Motor neuron (in vitro differentiated cells): Measurements from ENCODE around the gene UNC13C. TPM values are rescaled to one million over a fixed set of nuclear protein-coding genes. Genes with fewer than 3 reads are reported as not detected.

ENCODE experiments used
- ATAC-seq, 8 experiments: fragments of 200-7000 bp; cut with Tn5 transposase; replicated peaks in 6 of 8; 2 replicates each; pipeline ENCODE4 v1.8.0; 2021; ENCODE audit warnings: mild to moderate bottlenecking in 8 of 8, moderate library complexity in 8 of 8
- H3K27ac ChIP-seq, 2 donors: fragments of 250-450 bp; sonication (Bioruptor Pico); 2 replicates each; pipeline ENCODE4 v1.9.0; 2021; ENCODE audit warnings: antibody characterized with exemption in 2 of 2, mild to moderate bottlenecking in 2 of 2, moderate library complexity in 1 of 2
- H3K4me1 ChIP-seq, 2 donors: fragments of 250-450 bp; sonication (Bioruptor Pico); replicated peaks in 1 of 2; 2 replicates each; pipeline ENCODE4 v1.6.1; 2021; ENCODE audit warnings: antibody characterized with exemption in 2 of 2, mild to moderate bottlenecking in 2 of 2, moderate library complexity in 1 of 2
- H3K4me3 ChIP-seq, 5 donors: fragments of 250-450 bp; sonication (Bioruptor Pico); 2 replicates each; pipeline ENCODE4 v1.9.0; 2021; ENCODE audit warnings: antibody characterized with exemption in 5 of 5, mild to moderate bottlenecking in 5 of 5, moderate library complexity in 4 of 5
- WGBS, 10 experiments: fragments of 450-650 bp; shearing (Covaris generic); methylation state at CpG; one replicate each; pipeline ENCODE4 v1.0.0; 2022; 5-methylcytosine and 5-hydroxymethylcytosine counted together
- in situ Hi-C, 9 experiments: fragments of 400-800 bp; cut with MboI; loops; one replicate each; pipeline ENCODE4 v1.15.0; 2021; ENCODE audit warnings: low sequenced_read_pairs in 9 of 9, low pct_unique_long_range_greater_than_20kb in 2 of 9; ENCODE audit not compliant: unreplicated experiment in 9 of 9
- total RNA-seq, 8 experiments: library from RNA; unstranded; fragments of 300-600 nt; gene quantifications; 2 replicates each; pipeline versions ENCODE4 v1.2.3 to v1.2.4, GENCODE V29; 2022

The UNC13C gene
- total RNA-seq, 8 experiments from 2014 or later, result 0.10 to 1.1 (median 0.26) TPM; not detected in 2

DNA sequence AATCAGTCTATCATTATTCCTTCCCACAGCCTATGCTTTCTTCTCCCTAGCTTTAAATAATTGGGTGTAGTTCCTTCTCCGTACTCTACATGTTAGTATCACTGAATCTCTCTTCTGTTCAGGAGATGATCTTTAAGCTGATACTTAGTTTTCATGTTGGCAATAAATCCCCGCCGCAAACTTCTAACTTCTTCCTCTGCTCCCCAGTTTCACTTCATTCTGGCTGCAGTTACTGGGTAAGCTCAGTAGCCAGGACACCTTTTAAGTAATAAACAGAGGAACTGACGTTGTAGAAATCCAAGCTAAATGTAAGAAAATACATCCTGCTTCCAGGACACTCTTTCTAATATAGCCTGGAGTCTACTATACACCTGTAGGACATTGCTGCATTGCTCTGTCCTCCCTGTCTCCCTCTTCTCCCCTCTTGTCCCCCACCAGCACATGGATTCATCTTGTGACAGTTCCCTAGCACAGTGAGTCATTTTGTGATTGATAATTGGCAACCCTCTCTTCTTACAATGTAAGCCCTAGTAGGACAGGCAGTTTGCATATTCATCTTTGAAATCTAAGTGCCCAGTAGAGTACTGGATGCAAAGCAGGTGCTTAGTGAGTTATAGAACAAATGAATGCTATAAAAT is 598.2 kb downstream of the UNC13C start:
- Histone ChIP-seq H3K4me1 (no peaks in the 10 kb centered on the region), H3K4me3 (no peak overlapping the region), H3K27ac (no peak overlapping the region)
- in situ Hi-C loops, result no loop called here
- 0 to 80% (median 40%) methylated on average over 1 to 4 of the region's 4 CpGs; no CpG with 5 or more reads in 1 of the 10 experiments for WGBS, 10 experiments
- peak in 1 of 8 experiments; percentile 40 for ATAC-seq

DNA sequence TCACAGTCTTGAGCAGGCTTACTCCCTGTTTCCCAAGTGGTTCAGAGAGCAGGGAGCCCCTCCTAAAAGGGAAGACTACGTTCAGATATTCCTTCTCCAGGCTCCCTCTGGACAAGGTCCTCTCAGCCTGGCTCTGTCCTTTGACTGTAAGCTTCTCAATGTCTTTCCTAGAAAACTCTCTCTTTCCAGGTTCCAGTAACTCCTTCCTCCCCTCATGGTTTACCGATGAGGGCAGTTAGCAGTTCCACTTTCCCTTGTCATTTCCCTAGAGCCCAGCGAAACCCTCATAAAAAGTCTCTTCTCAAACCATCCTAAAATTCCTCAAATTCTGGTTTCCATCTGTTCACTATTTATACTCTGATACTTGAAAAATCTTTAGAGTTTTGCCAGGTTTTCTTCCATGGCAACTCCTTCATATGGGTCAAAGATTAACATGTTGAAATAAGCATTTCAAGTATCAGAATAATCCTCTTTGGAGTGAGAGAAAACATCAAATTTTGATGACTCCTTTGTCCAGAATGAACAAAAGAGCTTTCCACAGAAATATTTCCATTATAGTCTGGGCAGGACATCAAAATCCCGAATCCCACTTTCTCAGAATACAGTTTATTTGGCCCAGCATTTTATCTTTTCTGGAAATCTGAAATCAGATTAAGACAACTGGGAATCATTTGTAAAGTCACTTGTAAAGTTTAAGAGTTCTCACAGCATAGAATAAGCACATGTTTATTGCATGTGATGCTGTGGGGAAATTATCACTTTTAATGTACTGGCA is 599.4 kb downstream of the UNC13C start:
- Histone ChIP-seq H3K4me1 (no peaks in the 10 kb centered on the region), H3K4me3 (no peak overlapping the region), H3K27ac (no peak overlapping the region)
- in situ Hi-C loops, result no loop called here
- 0 to 90% (median 38%) methylated on average over 2 to 4 of the region's 4 CpGs; no CpG with 5 or more reads in 1 of the 10 experiments for WGBS, 10 experiments
- no peak for ATAC-seq

DNA sequence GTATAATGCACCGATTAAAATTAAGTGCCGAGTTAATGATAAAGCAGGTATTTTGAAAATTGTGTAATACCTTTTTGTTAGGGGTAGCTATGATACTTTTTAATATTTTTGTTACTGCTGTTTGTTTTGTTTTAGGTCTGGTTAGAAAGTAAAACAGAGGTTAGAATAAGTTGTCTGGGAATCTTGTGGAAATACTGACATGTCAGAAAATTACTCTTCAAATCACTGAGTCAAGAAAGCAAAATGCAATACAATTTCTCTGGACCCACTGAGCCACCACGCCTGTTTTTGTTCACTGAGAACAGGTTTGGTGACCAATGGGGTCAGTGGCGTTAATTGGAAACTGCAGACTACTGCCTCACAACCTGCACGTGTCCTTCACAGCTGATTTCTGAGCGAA is 601.6 kb downstream of the UNC13C start:
- WGBS, 10 experiments, result 14 to 81% (median 65%) methylated on average over 2 to 6 of the region's 6 CpGs; no CpG with 5 or more reads in 2 of the 10 experiments
- no peak overlapping the region for H3K27ac ChIP-seq
- no peak for ATAC-seq
- H3K4me3 ChIP-seq, result no peak overlapping the region
- H3K4me1 ChIP-seq, result no peaks in the 10 kb centered on the region
- in situ Hi-C loops, result no loop called here

DNA sequence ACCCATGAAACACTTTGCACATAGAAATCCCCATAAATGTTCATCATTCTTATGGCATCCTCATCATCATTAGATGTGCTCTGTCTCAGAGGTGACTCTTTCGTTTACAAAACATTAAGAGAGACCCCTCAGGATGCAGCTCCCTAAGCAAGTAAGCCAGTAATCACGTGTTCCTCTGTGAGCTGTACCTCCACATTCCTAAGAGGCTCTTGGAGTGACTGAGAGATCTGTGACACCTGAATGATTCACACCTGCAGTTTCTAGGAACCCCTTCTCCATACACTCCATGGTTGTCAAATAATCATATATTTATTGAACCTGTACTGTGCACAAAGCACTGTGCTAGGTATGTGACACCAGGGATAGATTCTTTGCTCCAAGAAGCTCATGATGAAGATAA is 602.4 kb downstream of the UNC13C start:
- Histone ChIP-seq H3K27ac (no peak overlapping the region), H3K4me1 (no peaks in the 10 kb centered on the region), H3K4me3 (no peak overlapping the region)
- 0 to 100% (median 60%) methylated on average over 1 to 2 of the region's 2 CpGs; no CpG with 5 or more reads in 5 of the 10 experiments for WGBS, 10 experiments
- in situ Hi-C loops, result no loop called here
- ATAC-seq, result no peak

GRCh38 chr15:54582863-54583643 is 604.8 kb downstream of the UNC13C start:
- H3K4me1 ChIP-seq, result no peaks in the 10 kb centered on the region
- WGBS, 10 experiments, result 4 to 89% (median 67%) methylated on average over 1 to 7 of the region's 7 CpGs
- no peak overlapping the region for H3K4me3 ChIP-seq
- no peak for ATAC-seq
- in situ Hi-C loops, result no loop called here
- H3K27ac ChIP-seq, result no peak overlapping the region

DNA sequence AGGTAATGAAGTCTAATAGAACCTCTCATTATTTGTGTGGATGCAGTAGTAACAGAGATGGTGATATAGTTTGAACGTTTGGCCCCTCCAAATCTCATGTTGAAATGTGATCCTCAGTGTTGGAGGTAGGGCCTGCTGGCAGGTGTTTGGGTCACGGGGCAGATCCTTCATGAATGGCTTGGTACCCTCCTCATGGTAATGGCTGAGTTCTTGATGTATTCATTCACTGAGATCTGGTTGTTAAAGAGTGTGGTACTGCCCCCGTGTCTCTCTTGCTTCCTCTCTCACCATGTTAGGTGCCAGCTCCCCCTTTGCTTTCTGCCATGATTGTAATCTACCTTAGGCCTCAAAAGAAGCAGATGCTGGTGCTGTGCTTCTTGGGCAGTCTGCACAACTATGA is 606.8 kb downstream of the UNC13C start:
- in situ Hi-C loops, result no loop called here

GRCh38 chr15:54594115-54594514 is 615.9 kb downstream of the UNC13C start:
- in situ Hi-C loops, result no loop called here
- Histone ChIP-seq H3K4me1 (no peaks in the 10 kb centered on the region), H3K27ac (no peak overlapping the region), H3K4me3 (no peak overlapping the region)
- ATAC-seq, result no peak
- 0 to 100% (median 46%) methylated on average over 1 to 3 of the region's 4 CpGs; no CpG with 5 or more reads in 6 of the 10 experiments for WGBS, 10 experiments

More for the DNA sequence above, 606.8 kb downstream of the UNC13C start:
- no peak for ATAC-seq
- no peaks in the 10 kb centered on the region for H3K4me1 ChIP-seq
- H3K27ac ChIP-seq, result no peak overlapping the region
- WGBS, 10 experiments, result 0 to 71% (median 40%) methylated on average over 1 to 3 of the region's 3 CpGs; no CpG with 5 or more reads in 5 of the 10 experiments
- H3K4me3 ChIP-seq, result no peak overlapping the region

- Histone ChIP-seq H3K4me3 (no peak overlapping the region), H3K4me1 (no peaks in the 10 kb centered on the region), H3K27ac (no peak overlapping the region)
- in situ Hi-C loops, result no loop called here
- WGBS, 10 experiments, result 0 to 94% (median 26%) methylated on average over 2 to 3 of the region's 3 CpGs; no CpG with 5 or more reads in 1 of the 10 experiments
- no peak for ATAC-seq
These were observed 621.1 kb downstream of the UNC13C start for GRCh38 chr15:54599386-54599785.

GRCh38 chr15:54605043-54605442 is 626.8 kb downstream of the UNC13C start:
- no peaks in the 10 kb centered on the region for H3K4me1 ChIP-seq
- in situ Hi-C loops, result no loop called here
- H3K27ac ChIP-seq, result no peak overlapping the region
- WGBS, 10 experiments, result 0 to 50% (median 33%) methylated on average over 1 to 2 of the region's 2 CpGs; no CpG with 5 or more reads in 4 of the 10 experiments
- H3K4me3 ChIP-seq, result no peak overlapping the region
- ATAC-seq, result no peak

GRCh38 chr15:54605556-54605955 is 627.3 kb downstream of the UNC13C start:
- no peak overlapping the region for H3K4me3 ChIP-seq
- 0 to 93% (median 50%) methylated on average over 1 to 4 of the region's 4 CpGs; no CpG with 5 or more reads in 3 of the 10 experiments for WGBS, 10 experiments
- in situ Hi-C loops, result no loop called here
- H3K27ac ChIP-seq, result no peak overlapping the region
- no peaks in the 10 kb centered on the region for H3K4me1 ChIP-seq
- no peak for ATAC-seq

- WGBS, 10 experiments, result 0 to 83% (median 0%) methylated on average over 1 of the region's 1 CpG; no CpG with 5 or more reads in 5 of the 10 experiments
- Histone ChIP-seq H3K4me3 (no peak overlapping the region), H3K4me1 (no peaks in the 10 kb centered on the region), H3K27ac (no peak overlapping the region)
- in situ Hi-C loops, result no loop called here
- peak in 3 of 8 experiments; percentile 21 to 62 (median 43) for ATAC-seq
These were observed 630.9 kb downstream of the UNC13C start for GRCh38 chr15:54608876-54609835.

DNA sequence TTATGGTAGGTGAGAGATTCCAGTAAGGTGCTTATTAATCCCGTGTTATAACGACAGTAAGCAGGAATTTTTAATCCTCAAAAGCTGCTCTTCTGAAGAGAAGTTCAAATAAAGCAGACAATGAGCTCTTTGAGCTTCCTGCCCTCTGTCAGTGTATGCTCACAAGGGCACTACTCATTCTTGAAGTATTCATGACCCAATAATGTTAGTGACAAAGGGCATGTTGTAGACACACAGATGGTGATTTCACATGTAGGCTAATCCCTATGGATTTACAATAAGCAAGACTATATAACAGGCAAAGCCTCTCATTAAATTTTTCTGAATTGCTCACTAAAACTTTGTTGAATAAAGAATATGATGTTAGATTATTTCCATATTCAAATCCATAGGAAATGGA is 639.9 kb downstream of the UNC13C start:
- Histone ChIP-seq H3K4me3 (no peak overlapping the region), H3K4me1 (no peaks in the 10 kb centered on the region), H3K27ac (no peak overlapping the region)
- no peak for ATAC-seq
- 0 to 85% (median 40%) methylated on average over 1 to 2 of the region's 2 CpGs; no CpG with 5 or more reads in 1 of the 10 experiments for WGBS, 10 experiments
- in situ Hi-C loops, result no loop called here
